Muscle layer of colon (tissue), 2 donors: ENCODE data around the gene ZNF407.

Experiments used
- H3K27ac ChIP-seq: one replicate; pipeline ENCODE4 v1.7.0; 2013; ENCODE audit warnings: low read depth, mild to moderate bottlenecking, low read length, moderate library complexity
- H3K27me3 ChIP-seq, 2 donors: one replicate each; pipeline ENCODE4 v1.7.0; 2013; ENCODE audit warnings: low read length in 2 of 2, mild to moderate bottlenecking in 2 of 2; ENCODE audit not compliant: insufficient read depth in 2 of 2, control insufficient read depth in 1 of 2
- H3K36me3 ChIP-seq: one replicate; pipeline ENCODE4 v1.7.0; 2013; ENCODE audit warnings: mild to moderate bottlenecking, low read length; ENCODE audit not compliant: insufficient read depth
- H3K4me1 ChIP-seq: one replicate; pipeline ENCODE4 v1.7.0; 2013; ENCODE audit warnings: mild to moderate bottlenecking, low read length; ENCODE audit not compliant: insufficient read depth
- H3K4me3 ChIP-seq, 2 donors: one replicate each; pipeline ENCODE4 v1.7.0; 2013; ENCODE audit warnings: low read length in 2 of 2, low read depth in 1 of 2, mild to moderate bottlenecking in 1 of 2, moderate library complexity in 1 of 2
- H3K9ac ChIP-seq: one replicate; pipeline ENCODE4 v1.7.0; 2013; ENCODE audit warnings: low read length
- H3K9me3 ChIP-seq: one replicate; pipeline ENCODE4 v1.7.0; 2013; ENCODE audit warnings: mild to moderate bottlenecking, low read length
- donor health status: abdominal sarcoma.
- donor health status: Adenocarcinoma of cecum.

Gene ZNF407

GRCh38 chr18:75105551-75106254 lies 508.0 kb downstream of the ZNF407 start:
- no peaks in the 10 kb centered on the region for H3K36me3 ChIP-seq
- no peak overlapping the region for H3K4me3 ChIP-seq
- H3K9ac ChIP-seq, result no peak overlapping the region
- no peaks in the 10 kb centered on the region for H3K9me3 ChIP-seq
- H3K27me3 ChIP-seq, result no peaks in the 10 kb centered on the region
- no peak overlapping the region for H3K27ac ChIP-seq
- peaks cover 11% of the 10 kb centered on the region for H3K4me1 ChIP-seq

- Histone ChIP-seq H3K27me3 (no peaks in the 10 kb centered on the region), H3K36me3 (no peaks in the 10 kb centered on the region), H3K9me3 (no peaks in the 10 kb centered on the region), H3K27ac (no peak overlapping the region), H3K4me3 (no peak overlapping the region), H3K4me1 (peaks cover 16% of the 10 kb centered on the region), H3K9ac (no peak overlapping the region)
Observed at GRCh38 chr18:75106746-75107145, 509.1 kb downstream of the ZNF407 start.

DNA sequence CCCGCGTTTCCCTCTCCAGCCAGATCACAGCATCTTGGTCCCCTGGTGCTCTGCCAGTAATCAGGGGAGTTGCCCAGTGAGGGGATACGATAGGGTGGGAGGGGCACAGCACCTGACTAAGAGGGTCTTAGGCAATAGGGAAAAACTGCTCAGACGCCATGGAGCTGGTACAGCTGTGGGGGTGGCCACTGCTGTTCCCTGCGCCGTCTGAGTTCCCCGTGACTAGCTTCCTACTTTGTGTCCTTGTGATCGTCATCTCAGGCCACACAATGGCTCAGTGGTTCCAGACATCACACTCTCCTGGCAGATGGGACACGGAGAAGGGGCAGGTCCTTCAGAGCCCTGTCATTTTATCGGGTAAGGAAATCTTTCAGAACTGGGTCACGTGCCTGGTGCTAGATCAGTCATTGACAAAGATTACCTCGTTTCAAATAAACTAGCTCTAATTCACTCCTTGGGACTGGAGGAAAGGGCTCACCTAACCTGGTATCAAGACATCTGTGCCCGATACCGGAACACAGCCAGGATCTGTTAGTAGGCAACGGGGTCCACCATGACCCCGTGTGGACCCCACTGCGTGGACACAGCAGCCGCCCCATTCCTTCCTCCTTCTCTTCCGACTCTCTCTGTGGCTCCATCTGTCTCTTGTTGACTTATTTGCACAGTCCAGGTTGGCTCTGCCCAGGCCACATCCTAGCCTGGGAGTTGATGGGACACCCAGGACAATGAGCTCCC lies 509.7 kb downstream of the ZNF407 start:
- H3K9ac ChIP-seq, result no peak overlapping the region
- H3K9me3 ChIP-seq, result no peaks in the 10 kb centered on the region
- H3K36me3 ChIP-seq, result no peaks in the 10 kb centered on the region
- H3K4me1 ChIP-seq, result peaks cover 21% of the 10 kb centered on the region
- H3K27ac ChIP-seq, result no peak overlapping the region
- no peak overlapping the region for H3K4me3 ChIP-seq
- H3K27me3 ChIP-seq, result no peaks in the 10 kb centered on the region

GRCh38 chr18:75107931-75108276 lies 510.2 kb downstream of the ZNF407 start:
- no peak overlapping the region for H3K4me3 ChIP-seq
- no peaks in the 10 kb centered on the region for H3K36me3 ChIP-seq
- H3K9ac ChIP-seq, result no peak overlapping the region
- H3K9me3 ChIP-seq, result no peaks in the 10 kb centered on the region
- H3K27ac ChIP-seq, result no peak overlapping the region
- peaks cover 27% of the 10 kb centered on the region for H3K4me1 ChIP-seq
- H3K27me3 ChIP-seq, result no peaks in the 10 kb centered on the region

- Histone ChIP-seq H3K4me1 (peaks cover 35% of the 10 kb centered on the region), H3K9me3 (no peaks in the 10 kb centered on the region), H3K27me3 (no peaks in the 10 kb centered on the region), H3K9ac (no peak overlapping the region), H3K27ac (no peak overlapping the region), H3K36me3 (no peaks in the 10 kb centered on the region), H3K4me3 (no peak overlapping the region)
Observed at GRCh38 chr18:75108579-75109318, 511.1 kb downstream of the ZNF407 start.

DNA sequence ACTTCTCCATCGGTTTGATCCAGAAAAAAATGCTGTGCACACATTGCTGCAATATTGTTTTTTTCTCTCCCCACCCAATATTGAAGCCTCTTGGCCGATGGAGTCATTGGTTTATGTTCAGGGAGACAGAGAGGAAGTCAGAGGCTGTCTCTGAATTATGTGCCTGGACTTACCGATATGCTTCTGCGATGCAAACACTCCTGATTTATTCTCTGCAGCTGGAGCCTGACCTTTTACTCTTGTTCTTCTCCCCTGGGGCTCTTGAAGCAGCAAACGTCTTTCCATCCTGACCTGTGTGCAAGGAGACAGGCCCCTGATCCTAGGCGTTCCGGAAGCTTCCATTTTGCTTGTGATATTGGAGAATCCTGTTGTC lies 511.6 kb downstream of the ZNF407 start:
- Histone ChIP-seq H3K27me3 (no peaks in the 10 kb centered on the region), H3K27ac (peak overlapping the region; percentile 52), H3K36me3 (no peaks in the 10 kb centered on the region), H3K4me1 (peaks cover 41% of the 10 kb centered on the region), H3K9me3 (no peaks in the 10 kb centered on the region), H3K9ac (no peak overlapping the region), H3K4me3 (no peak overlapping the region)

- H3K27me3 ChIP-seq, result no peaks in the 10 kb centered on the region
- no peaks in the 10 kb centered on the region for H3K36me3 ChIP-seq
- H3K4me1 ChIP-seq, result peaks cover 43% of the 10 kb centered on the region
- H3K9ac ChIP-seq, result no peak overlapping the region
- H3K9me3 ChIP-seq, result no peaks in the 10 kb centered on the region
- no peak overlapping the region for H3K4me3 ChIP-seq
- no peak overlapping the region for H3K27ac ChIP-seq
Observed at GRCh38 chr18:75109819-75110218, 512.1 kb downstream of the ZNF407 start.

DNA sequence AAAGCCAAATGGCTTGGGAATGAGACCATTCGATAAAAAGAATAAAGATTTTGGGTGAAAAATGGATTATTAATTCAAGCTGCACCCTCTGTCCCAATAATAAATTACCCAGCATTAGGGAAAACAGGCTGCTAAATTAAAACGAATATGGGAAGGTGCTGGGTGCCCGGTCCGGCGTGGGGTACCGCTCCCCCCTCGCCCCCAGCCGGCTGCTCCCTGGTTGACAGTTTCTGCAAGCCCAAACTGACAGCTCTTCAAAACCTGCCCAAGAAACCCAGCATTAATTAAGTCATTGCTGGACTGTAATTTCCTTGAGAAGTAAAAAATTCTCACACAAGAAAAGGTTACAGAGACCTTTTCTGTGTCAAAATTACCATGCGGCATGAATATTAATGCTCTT lies 512.6 kb downstream of the ZNF407 start:
- H3K9me3 ChIP-seq, result no peaks in the 10 kb centered on the region
- no peaks in the 10 kb centered on the region for H3K36me3 ChIP-seq

DNA sequence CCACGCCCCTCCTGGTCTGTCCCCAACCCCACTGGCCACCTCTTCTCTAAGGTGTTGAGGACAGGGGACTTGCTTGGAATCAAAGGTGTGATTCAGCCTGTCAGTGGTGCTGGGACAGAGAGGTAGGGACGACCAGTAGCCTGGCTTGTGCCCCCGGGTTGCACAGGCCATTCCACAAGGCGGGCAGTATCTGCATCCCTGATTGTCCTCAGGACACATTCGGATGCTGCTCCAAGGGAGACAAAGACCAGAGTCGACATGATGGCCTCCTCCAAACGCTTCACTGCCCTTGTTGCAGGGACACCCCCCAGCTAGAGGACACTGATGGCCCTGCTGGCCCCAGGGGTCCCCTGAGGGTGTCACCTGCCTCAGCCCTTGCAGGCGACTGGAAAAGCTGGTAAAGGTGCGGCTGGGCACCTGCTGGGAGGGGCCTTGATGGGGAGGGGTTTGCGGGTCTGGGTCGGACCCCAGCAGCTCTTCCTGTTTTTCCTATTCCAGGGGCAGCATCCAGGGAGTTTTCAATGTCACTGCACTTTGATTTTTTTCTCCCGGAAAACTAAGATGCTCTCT lies 513.3 kb downstream of the ZNF407 start:
- no peaks in the 10 kb centered on the region for H3K9me3 ChIP-seq
- H3K9ac ChIP-seq, result no peak overlapping the region
- no peaks in the 10 kb centered on the region for H3K36me3 ChIP-seq
- H3K27me3 ChIP-seq, result no peaks in the 10 kb centered on the region
- H3K4me3 ChIP-seq, result peak overlapping the region in 1 of 2 donors; percentile 14
- H3K4me1 ChIP-seq, result peaks cover 43% of the 10 kb centered on the region
- peak overlapping the region; percentile 13 for H3K27ac ChIP-seq

More for the DNA sequence above, 512.6 kb downstream of the ZNF407 start:
- H3K9ac ChIP-seq, result no peak overlapping the region
- peaks cover 43% of the 10 kb centered on the region for H3K4me1 ChIP-seq
- H3K27me3 ChIP-seq, result no peaks in the 10 kb centered on the region
- no peak overlapping the region for H3K4me3 ChIP-seq
- no peak overlapping the region for H3K27ac ChIP-seq

GRCh38 chr18:75111760-75112159 lies 514.1 kb downstream of the ZNF407 start:
- Histone ChIP-seq H3K27ac (peak overlapping the region; percentile 60), H3K4me3 (no peak overlapping the region)

More at GRCh38 chr18:75111760-75112159, 514.1 kb downstream of the ZNF407 start:
- Histone ChIP-seq H3K27me3 (no peaks in the 10 kb centered on the region), H3K36me3 (no peaks in the 10 kb centered on the region), H3K9ac (no peak overlapping the region), H3K9me3 (no peaks in the 10 kb centered on the region), H3K4me1 (peaks cover 43% of the 10 kb centered on the region)
